Stomach (tissue), 4 donors: ENCODE results near the gene ANKS1A.

Experiments
- CTCF ChIP-seq, 7 experiments: fragments of 450-650 bp in 4 of 7; fragments of 200-600 bp in 3 of 7; sonication (generic) in 3 of 7; IDR thresholded peaks; one replicate each; pipeline ENCODE4 v1.5.1; 2016 to 2019; ENCODE audit warnings: antibody characterized with exemption in 7 of 7, control low read depth in 2 of 7, mild to moderate bottlenecking in 1 of 7
- POLR2A ChIP-seq, 4 donors: fragments of 450-650 bp; IDR thresholded peaks; one replicate each; pipeline ENCODE4 v1.6.1; 2016; ENCODE audit warnings: antibody characterized with exemption in 4 of 4, control low read depth in 2 of 4, mild to moderate bottlenecking in 1 of 4, moderate library complexity in 1 of 4

GRCh38 chr6:35017411-35018181 lies 128.5 kb downstream of the ANKS1A start:
- TF ChIP-seq POLR2A (IDR thresholded peaks at IDR 0.05), result no peak
- no peak for TF ChIP-seq CTCF (IDR thresholded peaks at IDR 0.05)
